Activated T-cell treated with anti-CD3 and anti-CD28 coated beads for 1 hour (primary cell): ENCODE measurements around the gene PPP2R5A.
"Not testable (repeated sequence)": the region's sequence is repeated elsewhere in the genome, so short reads cannot be mapped to it uniquely, and the experiment has no call there.

Experiments used
- DNase-seq: peaks from one replicate; pipeline ENCODE4 v3.0.0-alpha.2; 2020; ENCODE audit warnings: low read depth

Gene PPP2R5A

DNA sequence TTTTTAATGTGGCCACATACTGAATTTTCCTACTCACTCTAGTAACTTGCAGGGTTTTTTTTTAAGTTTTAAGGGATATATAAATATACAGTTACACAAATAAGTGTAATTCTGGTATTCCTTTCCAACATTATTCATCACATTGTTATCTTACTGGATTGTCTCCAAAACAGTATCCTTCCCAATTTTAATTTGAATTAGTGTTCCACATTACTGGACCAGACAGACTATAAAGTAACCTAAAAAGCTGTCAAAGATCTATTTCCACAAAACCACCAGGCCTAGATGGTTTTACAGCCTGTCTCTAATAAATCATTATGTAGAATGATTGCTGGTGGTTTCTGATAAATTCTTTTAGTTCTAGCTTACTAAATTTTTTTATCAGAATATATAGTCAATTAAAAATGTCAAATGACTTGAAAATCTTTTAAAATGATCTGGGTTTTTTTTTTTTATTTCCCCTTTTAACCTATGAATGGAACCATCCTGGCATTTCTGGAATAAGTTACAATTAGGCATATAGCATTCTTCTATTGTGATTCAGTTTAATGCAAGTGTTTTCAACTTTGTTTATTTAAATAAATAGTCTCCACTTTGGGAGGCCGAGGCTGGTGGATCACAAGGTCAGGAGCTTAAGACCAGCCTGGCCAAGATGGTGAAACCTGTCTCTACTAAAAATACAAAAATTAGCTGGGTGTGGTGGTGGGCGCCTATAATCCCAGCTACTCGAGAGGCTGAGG lies 70.2 kb downstream of the PPP2R5A start:
- no peak for DNase-seq

DNA sequence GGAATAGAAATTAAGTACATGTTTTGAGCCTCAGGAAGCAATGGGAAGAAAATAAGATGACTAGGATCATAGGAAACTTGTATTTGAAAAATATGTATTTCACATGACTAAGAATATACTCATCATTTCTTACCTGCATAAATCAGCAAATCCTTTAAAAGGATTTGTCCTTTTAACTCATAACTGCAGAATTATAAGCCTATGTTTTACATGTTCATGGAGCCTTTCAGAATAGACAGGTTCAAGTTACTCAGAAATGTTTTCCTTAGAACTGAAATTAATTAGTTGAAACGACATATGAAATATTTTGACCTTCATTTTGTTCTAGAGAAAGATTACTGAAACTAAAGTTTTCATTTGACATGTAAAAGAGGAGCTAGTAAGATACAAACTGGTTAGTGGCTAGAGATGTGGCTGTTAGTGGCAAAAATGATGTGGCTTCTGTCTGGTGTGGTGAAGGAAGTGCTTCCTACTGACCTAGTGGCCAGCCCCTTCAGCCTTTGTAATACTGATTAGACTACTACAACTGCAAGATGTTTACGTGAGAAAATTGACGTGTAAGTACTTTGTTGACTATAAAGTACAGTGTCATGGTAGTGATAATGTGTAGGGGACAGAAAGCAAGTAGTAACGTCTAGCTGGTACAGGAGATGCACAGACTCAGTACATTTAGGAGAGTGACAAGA lies 74.7 kb downstream of the PPP2R5A start:
- no peak for DNase-seq

DNA sequence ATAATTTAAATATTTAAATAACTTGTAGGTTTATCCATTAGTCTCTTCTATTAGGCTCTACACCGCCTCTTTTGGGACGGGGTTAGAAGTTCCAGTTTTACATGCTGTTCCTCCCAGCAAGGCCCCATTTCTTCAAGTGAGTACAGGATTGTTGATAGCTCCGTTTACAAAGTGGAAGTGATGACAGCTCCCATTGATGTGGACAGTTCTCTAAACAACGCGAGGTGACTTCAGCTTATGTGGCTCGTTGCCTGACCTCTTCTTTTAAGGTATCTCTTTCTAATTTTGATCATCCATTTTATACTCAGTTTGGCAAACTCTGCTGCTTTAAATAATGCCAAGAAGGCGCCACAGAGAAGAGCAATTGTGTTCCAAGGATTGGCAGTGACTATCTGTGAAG lies 79.8 kb downstream of the PPP2R5A start:
- no peak for DNase-seq

DNA sequence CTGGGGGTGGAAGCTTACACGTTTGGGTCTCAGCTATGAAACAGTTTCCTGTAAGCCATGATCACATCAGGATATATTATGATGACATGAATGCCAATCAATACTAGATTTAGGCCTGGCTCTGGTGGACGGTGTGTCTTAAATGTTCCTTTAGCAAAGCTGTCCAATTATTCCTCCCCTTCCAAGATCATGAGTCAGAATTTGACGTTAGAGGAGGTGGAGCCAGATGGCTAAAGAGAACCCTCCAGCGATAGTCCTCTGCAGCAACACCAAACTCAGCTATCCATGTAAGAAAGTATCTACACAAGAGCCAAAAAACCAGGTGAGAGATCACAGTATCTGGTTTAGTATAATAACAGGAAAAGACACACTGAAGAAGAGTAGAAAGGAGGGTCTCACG lies 81.7 kb downstream of the PPP2R5A start:
- DNase-seq: no peak

DNA sequence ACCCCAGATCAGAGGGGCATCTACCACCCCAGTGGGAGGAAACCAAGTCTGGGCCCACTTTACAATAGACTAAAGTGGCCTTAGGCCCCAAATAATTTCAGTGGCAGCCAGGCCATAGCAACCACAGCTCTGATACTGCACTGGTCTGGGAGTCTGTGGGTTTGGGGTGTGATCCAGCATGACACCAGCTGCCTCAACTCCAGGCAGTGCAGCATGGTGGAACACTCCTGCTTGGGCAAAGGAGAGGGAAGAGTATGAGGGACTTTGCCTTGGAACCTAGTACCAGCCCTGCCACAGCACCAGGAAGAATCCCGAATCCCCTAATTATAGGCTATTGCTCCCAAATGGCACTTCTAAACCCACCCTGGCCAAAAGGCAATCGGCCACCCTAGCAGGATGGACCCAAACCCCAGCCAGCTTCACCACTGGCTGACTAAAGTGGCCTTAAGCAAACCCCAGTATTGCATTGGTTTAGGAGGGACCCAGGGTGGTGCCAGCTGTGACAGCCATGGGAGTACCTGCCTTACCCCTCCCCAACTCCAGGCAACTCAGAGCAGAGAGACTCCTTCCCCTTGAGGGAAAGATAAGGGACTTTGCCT lies 82.4 kb downstream of the PPP2R5A start:
- DNase-seq: no peak

DNA sequence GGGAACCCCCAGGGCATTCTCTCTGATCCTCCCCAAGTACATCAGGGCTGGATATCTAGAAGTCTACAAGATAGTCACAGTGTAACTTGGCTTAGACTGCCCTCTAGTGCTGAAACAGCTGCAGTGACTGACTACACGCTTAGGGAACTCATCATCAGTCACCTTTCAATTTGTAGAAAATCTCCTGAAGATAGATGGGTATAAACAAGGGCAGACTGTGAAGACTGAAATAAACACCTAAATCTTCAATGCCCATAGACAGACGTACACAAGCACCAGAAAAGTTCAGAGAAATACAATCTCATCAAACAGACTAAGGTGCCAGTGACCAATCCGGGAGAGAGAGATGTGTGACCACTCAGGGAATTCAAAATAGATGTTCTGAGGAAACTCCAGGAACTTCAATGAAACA lies 82.9 kb downstream of the PPP2R5A start:
- no peak for DNase-seq

DNA sequence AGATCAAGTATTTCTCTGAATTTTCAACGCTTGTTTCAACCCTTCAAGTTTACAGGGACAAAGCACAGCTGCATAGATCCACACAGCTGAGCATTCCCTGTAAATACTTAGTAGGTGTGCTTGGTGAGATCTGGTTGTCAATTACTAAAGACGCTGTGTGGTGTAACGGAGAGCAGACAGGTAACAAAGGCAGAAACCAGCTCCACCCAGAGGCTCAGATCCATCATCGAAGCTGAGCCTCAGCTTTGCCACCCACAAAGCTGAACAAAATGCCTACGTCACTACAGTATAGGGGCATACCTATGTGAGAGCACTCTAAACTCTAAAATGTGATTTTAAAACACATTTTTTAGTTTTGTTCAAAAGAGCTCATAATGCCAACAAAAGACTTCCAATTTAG lies 90.8 kb downstream of the PPP2R5A start:
- DNase-seq: no peak

DNA sequence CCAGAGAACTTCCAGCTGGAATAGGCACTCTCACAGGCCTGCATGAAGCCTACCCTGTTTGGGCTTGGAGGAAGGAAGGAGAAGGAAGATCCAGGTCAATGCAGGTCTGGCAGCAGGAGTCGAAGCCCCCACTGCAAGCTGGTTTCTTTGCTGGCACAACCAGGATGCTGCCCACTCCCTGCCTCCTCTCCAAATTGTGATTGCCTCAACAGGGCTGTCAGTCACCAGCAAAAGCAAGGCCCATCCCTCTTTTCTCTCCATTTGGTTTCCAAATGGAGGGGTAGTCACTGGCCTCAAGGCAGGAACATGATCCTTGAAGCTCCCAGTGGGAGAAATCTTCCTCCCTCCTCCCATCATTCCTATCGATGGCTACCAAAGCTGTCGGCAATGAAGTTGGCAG lies 92.4 kb downstream of the PPP2R5A start:
- no peak for DNase-seq

DNA sequence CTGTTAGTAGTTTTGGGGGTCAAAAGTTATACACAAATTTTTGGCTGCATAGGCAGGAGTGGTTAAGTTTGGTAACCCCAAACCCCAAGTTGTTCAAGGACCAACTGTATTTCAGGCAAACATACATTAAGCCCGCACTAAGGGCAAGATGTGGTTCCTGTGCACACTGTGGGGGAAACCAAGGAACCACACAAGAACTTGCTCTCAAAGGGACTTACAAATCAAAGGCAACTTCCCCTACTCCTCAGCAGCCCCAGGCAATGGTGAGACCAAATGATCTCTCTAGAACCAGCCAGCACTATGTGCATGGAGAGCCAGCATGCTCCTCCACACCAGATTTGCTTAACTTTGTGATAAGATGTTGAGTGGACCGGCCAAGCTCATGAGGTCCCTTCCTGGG lies 94.2 kb downstream of the PPP2R5A start:
- DNase-seq: no peak

DNA sequence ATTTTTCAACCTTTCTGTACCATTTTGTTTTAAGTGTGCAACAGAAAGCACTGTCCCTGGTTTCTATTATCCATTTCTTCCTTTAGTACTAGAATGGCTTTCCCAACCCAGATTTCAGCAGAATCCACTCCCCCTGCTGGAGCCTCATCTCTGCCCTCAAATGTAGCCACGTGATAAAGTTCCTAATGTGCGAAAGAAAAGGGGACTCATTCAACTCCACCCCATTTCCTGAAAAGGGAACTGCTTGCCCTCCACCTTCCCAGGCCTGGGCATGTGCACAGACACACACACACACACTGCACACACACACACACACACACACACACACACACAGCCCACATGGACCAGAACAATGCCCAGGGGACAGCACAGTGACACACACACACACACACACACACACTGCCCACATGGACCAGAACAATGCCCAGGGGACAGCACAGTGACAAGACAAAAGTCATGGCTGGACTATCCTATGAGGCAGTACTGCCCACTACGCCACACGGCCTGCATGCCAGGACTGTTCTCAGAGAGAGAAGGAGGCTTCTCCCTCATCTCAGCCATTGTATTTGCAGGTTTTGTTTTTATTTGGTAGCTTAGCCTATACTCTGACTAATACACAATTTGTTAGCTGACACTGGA lies 96.3 kb downstream of the PPP2R5A start:
- DNase-seq: no peak

DNA sequence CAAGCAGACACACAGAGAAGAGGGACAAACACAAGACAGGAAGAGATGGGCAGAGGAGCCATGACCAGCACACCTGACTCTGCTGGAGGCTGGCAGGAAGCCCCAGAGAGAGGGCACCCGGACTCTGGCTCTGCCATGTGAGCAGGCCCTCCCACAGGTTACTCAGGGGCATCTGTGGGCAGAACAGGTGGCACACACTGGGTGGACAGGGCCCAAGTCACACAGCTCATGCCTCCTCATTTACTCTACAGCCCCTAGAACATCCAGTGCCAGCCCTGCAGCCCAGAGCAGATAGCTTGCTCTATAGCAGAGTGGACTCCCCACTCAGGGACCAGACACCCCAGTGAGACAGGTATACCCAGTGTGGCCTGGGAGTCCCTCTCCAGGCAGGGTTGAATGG lies 100.8 kb downstream of the PPP2R5A start:
- DNase-seq: no peak

DNA sequence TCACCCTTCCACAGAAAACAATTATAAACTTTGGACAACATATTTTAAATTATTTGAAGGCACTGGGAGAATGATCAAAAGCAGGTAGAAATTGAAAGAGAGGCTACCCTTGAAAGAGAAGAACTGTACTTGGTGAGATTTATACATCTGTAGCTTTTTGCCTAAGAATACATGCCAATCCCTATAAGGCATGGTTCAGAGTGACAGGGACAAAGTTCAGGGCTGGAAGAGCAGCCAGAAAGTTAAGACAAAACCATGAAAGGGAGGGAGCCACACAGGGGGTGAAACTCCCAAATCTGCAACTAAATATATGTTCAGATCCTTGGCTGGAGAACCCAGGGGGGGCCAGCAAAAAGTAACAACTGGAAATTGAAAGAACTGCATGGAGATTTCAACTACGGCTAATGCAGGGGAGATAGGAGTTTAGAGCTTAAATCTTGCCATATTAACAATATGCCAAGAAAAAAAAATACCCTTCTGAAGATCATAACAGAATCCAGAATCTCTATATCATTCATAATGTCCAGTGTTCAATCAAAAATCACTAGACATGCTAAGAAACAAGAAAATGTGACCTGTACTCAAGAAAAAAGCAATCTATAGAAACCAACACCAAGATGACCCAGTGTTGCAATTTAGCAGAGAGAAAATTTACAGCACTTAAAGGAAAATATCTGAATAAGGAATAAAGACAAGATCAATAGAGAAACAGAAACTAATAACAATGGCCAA lies 103.9 kb downstream of the PPP2R5A start:
- DNase-seq: no peak

DNA sequence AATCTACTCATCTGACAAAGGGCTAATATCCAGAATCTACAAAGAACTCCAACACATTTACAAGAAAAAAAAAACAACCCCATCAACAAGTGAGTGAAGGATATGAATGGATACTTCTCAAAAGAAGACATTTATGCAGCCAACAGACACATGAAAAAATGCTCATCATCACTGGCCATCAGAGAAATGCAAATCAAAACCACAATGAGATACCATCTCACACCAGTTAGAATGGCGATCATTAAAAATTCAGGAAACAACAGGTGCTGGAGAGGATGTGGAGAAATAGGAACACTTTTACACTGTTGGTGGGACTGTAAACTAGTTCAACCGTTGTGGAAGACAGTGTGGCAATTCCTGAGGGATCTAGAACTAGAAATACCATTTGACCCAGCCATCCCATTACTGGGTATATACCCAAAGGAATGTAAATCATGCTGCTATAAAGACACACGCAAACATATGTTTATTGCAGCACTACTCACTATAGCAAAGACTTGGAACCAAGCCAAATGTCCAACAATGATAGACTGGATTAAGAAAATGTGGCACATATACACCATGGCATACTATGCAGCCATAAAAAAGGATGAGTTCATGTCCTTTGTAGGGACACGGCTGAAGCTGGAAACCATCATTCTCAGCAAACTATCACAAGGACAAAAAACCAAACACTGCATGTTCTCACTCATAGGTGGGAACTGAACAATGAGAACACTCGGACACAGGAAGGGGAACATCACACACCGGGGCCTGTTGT lies 110.6 kb downstream of the PPP2R5A start:
- not testable (repeated sequence) for DNase-seq

DNA sequence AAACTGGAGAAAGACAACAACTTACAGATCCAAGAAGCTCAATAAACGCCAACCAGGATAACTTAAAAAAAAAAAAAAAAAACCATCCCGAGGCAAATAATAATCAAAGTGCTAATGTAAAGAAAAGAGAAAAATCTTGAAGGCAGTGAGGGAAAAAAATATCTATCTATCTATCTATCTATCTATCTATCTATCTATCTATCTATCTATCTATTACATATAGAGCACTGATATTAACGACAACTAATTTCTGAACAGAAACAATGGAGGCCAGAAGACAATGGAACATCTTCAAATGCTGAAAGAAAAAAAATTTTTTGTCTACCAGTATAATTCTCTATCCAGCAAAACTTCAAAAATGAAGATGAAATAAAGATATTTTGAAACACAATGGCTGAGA lies 111.4 kb downstream of the PPP2R5A start:
- DNase-seq: no peak

DNA sequence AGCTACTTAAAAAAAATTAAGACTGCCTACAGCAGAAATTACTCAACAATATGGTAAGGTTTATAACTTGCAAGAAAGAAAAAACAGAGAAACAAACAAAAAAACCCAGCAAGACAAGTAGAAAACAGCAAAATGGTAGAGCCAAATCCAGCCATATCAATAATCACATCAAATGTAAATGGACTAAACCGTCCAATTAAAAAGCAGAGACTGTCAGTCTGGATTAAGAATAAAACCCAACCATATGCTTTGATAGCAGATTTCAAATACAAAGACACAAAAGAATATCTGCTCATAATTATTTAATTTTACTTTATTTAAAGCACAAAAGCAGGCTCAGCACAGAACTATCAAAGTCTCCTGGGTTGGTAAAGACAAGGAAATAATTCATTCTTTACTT lies 112.0 kb downstream of the PPP2R5A start:
- no peak for DNase-seq

DNA sequence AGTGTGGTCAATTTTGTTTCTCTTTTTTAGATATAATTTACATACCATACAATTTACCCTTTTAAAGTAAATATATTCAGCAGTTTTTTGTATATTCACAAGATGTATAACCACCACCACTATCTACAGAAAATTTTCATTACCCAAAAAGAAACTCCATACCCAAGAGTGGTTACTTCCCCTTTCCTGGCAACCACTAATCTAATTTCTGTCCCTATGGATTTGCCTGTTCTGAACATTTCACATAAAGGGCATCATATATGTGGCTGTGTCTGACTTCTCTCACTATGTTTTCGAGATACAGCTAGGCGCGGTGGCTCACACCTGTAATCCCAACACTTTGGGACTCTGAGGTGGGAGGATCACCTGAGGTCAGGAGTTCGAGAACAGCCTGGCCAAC lies 115.8 kb downstream of the PPP2R5A start:
- no peak for DNase-seq

DNA sequence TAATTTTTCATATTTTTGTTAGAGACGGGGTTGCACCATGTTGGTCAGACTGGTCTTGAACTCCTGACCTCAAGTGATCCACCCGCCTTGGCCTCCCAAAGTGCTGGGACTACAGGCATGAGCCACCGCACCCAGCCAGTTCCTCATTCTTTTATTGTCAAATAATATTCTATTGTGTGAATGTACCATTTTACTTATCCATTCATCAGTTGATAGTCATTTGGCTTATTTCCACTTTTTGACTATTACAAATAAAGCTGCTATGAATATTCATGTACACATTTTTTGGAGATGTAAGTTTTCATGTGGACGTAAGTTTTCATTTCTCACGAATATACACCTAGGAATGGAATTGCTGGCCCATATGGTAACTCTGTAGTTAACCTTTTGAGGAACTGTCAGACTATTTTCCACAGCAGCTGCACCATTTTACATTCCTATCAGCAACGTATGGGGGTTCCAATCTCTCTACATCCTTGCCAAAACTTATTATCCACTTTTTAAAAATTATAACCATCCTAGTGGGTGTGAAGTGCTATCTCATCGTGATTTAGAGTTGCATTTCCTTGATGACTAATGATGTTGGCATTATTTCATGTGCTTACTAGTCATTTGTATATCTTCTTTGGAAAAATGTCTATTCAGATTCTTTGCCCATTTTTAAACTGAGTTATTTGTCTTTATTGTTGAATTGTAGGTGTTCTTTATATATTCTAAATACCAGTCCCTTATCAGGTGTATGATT lies 116.8 kb downstream of the PPP2R5A start:
- no peak for DNase-seq

DNA sequence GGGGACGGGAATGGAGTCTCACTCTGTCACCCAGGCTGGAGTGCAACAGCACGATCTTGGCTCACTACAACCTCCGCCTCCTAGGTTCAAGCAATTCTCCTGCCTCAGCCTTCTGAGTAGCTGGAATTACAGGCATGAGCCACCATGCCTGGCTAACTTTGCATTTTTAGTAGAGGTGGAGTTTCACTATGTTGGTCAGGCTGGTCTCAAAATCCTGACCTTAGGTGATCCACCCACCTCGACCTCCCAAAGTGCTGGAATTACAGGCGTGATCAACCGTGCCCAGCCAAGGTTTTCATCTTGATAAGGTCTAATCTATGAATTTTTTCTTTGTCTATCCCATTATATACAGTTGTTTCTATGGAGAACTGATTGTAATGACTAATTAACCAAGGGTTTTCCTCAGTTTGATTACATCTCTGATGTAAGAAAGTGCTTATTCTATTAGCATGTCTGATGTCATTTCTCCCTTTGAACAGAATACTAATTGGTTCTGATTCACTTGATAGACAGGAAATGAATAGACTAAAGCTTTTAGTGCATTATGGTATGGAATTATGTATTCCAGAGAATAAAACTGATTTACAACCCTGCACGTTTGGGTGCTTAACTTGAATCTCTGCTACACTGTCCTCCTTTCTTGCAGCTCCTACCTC lies 117.6 kb downstream of the PPP2R5A start:
- DNase-seq: no peak

DNA sequence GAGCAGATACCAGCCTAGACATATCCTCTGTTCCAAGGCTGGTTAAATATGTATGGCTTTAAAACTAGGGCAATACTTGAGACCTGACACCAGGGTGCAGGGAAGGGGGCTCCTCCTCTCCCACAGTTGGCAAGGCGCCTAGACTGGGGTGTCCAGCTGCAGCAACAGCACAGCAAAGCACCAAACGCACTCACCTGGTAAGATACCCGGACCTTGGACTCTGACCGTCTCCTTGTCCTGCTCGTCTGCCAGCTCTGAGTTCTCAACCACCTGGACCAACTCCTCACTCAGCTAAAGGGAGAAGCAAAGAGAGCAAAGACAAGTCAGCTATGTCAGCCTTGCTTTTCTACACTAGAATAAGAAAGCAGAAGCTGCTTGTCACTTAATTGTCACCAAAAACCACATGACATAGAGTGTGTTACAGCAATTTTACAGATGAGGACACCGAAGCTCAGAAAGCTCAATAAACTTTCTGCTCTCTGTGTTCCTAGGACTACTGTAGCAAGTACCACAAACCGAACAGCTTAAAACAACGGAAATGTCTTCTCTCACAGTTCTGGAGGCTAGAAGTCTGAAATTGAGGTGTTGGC lies 125.1 kb downstream of the PPP2R5A start:
- DNase-seq: no peak
